Measurements from ENCODE around the gene FAAP20.
A peak's percentile ranks its signal among the peaks of the same experiment; 100 is the strongest.

Gene FAAP20

DNA sequence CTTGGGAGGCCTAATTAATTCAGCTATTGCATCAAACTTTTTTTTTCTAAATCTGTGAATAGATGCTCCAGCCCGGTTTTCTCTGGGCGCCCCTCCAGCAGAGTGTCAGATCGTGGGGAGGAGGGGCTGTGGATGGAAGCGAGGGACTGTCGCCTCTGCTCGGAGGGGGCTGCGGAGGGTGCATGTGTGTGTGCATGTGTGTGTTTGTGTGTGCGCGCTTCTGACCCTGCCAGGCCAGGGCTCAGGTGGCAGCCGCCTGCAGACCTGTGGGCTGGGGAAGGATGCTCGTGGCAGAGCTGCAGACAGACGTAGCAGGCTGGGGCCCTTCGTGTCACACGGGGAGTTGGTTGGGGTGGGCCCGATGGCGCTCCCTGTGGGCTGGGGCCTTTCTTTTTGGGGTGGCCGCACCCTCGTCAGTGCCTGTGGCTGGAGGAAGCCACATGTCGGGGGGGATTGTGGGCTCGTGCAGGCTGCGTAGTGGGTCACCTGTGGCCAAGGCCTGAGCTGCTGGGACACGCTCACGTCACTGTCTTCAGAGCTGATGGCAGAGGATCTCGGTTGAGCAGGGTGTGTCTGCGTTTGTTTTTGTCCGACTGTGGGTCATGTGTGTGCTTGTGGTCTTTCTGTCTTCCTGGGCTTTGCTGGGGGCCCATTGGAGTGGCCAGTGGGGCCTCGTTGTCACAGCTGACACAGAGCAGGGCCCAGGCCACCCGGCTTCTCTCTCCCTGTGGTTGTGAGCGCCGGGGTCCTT lies 36.4 kb upstream of the FAAP20 start:
- DNase-seq (ENCODE audit: low read depth in 2 of 2, low spot score in 1 of 2), result no peak

DNA sequence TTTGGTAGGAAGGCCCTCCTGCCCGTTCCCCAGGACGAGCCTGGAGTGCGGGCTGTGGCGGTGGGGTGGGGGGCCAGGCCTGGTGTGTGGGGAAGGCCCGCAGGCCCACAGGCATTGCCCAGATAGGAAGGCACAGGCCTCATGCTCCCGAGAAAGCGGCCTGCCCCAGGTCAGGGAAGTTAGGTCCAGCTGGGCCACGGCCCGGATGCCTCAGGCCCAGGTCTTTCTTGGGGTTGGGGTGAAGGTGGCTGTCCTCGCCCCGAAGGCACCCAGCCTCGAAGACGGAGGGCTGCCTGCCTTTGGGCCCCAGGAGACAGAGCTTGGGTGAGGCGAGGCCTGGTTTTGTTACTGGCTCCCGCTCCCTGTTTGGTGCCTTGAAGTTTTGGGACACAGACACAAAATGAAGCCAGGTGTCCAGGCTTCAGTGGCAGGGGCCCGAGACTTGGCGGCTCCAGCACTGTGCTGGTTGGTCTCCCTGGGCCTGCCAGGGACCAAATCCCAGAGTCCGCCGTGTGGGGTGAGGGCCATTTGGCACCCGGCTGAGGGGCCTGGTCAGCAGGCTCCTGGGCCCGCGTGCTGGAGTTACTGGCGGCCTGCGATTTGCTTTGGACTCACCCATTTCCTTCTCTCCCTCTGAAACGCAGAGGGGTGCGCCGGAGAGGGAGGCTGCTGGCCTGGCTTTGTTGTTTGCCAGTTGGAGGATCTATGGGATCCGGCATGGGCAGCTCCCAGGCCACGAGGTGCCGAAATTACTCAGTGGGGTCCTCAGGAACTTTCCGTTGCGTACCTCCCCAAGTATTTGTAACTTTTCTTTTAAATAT lies 35.5 kb upstream of the FAAP20 start:
- DNase-seq (ENCODE audit: low read depth in 2 of 2, low spot score in 1 of 2), result no peak

GRCh38 chr1:2229037-2229864 lies 34.7 kb upstream of the FAAP20 start:
- no peak for DNase-seq (ENCODE audit: low read depth in 2 of 2, low spot score in 1 of 2)

DNA sequence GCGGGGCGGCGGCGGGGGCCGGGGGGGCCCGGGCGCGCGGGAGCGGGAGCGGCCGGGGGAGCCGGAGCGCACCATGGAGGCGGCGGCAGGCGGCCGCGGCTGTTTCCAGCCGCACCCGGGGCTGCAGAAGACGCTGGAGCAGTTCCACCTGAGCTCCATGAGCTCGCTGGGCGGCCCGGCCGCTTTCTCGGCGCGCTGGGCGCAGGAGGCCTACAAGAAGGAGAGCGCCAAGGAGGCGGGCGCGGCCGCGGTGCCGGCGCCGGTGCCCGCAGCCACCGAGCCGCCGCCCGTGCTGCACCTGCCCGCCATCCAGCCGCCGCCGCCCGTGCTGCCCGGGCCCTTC lies 34.1 kb upstream of the FAAP20 start:
- DNase-seq (ENCODE audit: low read depth in 2 of 2, low spot score in 1 of 2), result no peak

DNA sequence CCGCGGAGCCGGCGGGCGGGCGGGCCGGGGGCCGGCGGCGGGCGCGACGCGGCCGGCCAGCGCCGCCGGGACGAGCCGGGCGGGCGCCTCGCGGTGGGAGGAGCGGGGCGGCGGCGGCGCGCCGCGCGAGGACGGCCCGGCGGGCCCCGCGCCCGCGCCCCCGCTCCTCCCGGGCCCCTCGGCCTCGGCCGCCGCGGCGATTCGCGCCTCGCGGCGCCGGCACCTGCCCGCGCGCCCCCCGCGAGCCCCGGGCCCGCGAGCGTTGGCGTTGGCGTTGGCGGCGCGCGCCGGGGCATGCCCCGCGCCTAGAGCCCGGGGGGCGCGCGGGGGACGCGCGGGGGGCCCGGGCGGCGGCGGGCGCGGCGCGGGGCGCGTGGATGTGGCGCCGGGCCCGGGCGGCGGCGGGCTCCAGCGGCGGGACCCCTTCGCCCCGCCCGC lies 33.6 kb upstream of the FAAP20 start, which contains the start of gene SKI:
SKI (plus strand) TSS at position 163 of the 438 bp plus-strand sequence. CDS start 448 bp downstream, outside the sequence.
- no peak for DNase-seq (ENCODE audit: low read depth in 2 of 2, low spot score in 1 of 2)

DNA sequence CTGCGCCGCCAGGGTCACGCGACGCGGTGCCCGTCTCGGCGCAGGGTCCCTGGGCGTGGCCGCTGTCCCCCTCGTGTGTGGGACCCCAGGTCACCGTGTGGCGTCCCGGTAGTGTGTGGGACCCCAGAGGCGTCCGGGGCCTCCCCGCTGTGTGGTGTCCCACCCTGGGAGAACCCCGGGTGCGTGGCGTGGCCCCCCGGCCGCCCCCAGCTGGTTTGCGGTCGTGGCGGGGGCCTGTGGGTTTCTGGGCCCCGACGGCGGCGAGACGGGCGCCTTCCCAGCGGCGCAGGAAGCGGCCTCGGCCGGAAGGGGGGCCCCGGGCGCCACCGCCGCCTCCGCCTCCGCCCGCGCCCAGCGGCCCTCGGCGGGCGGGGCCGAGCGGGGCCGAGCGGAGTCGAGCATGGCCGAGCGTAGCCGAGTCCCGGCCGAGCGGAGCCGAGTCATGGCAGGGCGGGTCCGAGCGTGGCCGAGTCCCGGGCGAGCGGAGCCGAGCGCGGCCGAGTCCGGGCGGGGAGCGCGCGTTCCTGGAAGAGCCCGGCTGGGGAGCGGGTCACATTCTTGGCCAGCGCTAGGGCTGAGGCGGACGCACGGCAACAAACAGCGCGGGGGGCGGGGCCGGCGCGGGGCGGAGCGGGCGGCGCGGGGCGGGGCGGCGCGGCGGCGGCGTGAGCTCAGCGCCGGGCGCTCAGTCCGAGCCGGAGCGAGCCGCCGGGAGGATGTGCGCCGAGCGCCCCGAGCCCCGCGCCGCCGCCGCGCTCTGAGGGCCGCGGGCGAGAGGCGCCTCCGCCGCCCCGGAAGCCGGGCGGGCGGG lies 33.0 kb upstream of the FAAP20 start:
- DNase-seq (ENCODE audit: low read depth in 2 of 2, low spot score in 1 of 2), result peak; percentile 67 to 84

DNA sequence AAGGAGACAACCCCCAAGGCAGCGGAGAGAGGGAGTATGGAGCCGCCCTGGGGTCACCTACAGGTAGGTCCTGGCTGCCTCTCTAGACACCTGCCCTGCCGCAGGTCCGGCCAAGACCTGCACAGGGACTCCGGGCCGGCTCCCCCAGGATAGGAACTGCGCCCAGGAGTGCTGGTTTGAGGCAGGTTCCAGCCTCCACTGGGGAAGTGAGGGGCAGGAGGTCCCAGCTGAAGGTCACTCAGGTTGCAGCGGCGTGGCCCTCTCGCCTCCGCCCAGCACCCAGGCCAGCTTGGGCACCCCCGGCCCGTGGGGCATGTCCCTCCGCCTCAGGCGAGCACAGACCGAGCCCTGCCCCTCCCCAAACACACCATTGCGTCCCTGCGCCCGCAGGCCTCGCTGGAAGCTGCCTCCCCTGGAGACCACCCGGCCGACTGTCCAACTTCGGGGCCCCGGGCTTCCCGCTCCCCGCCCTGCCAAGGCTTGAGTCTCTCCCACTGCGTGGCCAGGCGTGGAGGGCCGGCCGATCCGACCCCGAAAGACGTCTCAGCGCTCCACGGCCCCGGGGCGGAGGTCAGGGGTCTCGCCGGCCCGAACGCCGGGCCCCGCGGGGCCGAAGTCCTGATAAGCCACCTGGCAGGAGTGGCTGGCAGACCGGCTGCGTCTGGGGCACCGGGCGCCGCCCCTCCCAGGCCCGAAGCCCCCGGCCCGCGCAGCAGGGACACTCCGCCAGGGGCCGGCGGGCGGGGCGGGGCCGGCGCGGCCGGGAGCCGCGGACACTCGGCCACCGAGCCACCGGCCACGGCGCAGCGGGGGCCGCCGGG lies 32.2 kb upstream of the FAAP20 start:
- no peak for DNase-seq (ENCODE audit: low read depth in 2 of 2, low spot score in 1 of 2)

- no peak for DNase-seq (ENCODE audit: low read depth in 2 of 2, low spot score in 1 of 2)
These were observed 30.3 kb upstream of the FAAP20 start for GRCh38 chr1:2224631-2225428.

GRCh38 chr1:2224170-2224584 lies 29.6 kb upstream of the FAAP20 start:
- DNase-seq (ENCODE audit: low read depth in 2 of 2, low spot score in 1 of 2), result no peak

DNA sequence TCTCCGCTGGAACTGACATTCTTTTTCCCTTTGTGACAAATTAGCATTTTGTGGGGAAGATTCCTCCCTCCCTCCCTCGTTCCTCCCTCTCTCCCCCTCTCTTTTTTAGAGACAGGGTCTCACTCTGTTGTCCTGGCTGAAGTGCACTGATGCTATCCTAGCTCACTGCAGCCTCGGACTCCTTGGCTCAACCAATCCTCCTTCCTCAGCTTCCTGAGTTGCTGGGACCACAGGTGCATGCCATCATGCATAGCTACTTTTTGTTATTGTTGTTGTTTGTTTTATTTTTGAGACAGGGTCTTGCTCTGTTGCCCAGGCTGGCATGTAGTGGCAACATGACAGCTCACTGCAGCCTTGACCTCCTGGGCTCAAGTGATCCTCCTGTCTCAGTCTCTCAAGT lies 26.7 kb upstream of the FAAP20 start:
- DNase-seq (ENCODE audit: low read depth in 2 of 2, low spot score in 1 of 2), result no peak

- DNase-seq (ENCODE audit: low read depth in 2 of 2, low spot score in 1 of 2), result no peak
These were observed 22.1 kb upstream of the FAAP20 start for GRCh38 chr1:2216767-2217058.

DNA sequence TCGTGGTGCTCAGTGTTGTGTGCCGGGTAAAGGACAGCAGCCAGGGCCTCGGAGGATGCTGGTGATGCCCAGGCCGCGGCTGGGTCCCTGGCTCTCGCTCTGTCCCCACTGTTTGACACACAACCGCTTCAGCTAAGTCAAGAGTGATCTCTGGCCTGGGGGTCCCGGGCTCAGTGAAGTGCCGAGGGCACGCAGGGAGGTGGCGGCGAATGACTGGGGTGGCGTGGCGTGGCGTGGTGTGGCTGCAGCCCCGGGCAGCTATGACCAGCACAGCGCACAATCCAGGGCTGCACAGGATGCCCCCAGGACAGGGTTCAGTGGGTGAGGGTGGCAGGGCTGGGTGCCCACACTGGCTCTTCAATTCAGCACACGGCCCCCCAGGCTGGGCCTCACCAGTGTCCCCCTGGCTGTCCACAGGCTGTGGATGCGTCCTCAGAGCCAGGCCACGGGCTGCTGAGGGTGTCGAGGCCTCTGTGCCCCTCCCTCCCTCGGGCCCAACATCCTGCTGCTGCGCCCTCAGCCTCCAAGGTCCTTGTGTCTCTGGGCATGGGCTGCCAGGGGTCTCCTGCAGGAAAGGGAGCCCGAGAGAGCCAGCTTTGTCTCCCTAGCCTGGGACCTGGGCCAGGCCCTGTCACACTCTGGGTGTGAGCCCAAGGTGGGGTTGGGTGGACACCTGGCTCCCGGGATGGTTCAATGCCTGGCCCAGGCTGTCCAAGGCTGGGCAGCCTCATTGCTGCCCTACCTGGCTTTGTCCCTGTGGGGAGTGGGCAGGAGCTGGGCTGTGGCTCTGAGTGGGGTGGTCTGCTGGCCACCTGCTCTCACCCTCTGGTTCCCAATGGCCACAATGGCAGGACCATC lies 21.6 kb upstream of the FAAP20 start:
- DNase-seq (ENCODE audit: low read depth in 2 of 2, low spot score in 1 of 2), result no peak

GRCh38 chr1:2215329-2215728 lies 20.8 kb upstream of the FAAP20 start:
- no peak for DNase-seq (ENCODE audit: low read depth in 2 of 2, low spot score in 1 of 2)

DNA sequence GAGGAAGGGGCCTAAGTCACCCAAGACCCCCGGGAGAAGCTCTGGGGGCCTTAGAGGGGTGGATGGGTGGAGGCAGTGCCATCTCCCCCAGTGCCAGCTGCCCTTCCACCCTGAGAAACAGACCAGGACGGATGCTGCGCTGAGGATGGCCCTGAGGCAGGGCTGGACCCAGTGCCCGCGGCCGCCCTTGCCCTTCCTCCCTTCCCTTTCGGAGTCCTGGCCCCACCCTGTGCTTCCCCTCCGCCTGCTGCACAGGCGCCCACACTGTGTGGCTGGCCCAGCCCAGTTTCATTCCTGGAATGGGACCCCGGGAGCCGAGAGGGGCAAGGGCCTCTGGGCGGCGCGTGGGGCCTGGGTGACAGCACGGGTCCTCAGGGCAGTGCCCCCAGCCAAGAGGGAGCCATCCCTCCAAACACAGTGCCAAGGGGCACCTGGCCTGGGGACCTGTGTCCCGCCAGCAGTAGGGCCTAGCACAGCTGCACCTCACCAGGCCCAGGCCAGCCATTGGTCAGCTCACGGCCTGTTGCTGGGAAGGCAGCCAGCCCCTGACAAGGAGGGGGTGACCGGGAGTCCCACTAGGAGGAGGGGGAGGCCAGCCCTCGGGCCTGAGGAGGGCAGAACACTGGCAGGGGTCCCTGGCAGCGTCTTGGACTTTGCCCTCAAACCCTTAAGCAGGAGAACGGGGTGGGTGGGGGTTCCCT lies 20.1 kb upstream of the FAAP20 start:
- no peak for DNase-seq (ENCODE audit: low read depth in 2 of 2, low spot score in 1 of 2)

- DNase-seq (ENCODE audit: low read depth in 2 of 2, low spot score in 1 of 2), result no peak
These were observed 19.3 kb upstream of the FAAP20 start for GRCh38 chr1:2213576-2214505.
